PC-3 (cell line): ENCODE measurements around the gene ZFYVE28. TPM values are rescaled to one million over a fixed set of nuclear protein-coding genes. Genes with fewer than 3 reads are reported as not detected.

Source experiments
- ATAC-seq: fragments of 200-7000 bp; cut with Tn5 transposase; 2 replicates; pipeline ENCODE4 v1.9.1; 2020; ENCODE audit warnings: mild to moderate bottlenecking, moderate library complexity
- BruUV-seq: library from RNA; stranded (reverse); fragments of 400-500 nt; replicated peaks from 2 replicates; lab custom pipeline; 2021; lab: Mats Ljungman, UMichigan
- CTCF ChIA-PET: fragments of 300-600 bp; sonication (Branson Sonifier 250); formaldehyde crosslinking; loops from one replicate; lab custom pipeline; 2022; ENCODE audit warnings: antibody characterized with exemption; lab: Charles Lee
- POLR2A ChIA-PET: fragments of 300-600 bp; sonication (Branson Sonifier 250); formaldehyde crosslinking; loops from one replicate; lab custom pipeline; 2022; ENCODE audit warnings: antibody characterized with exemption; ENCODE audit not compliant: unreplicated experiment; lab: Charles Lee
- DNase-seq: peaks from one replicate; pipeline ENCODE4 v3.0.0-alpha.2; 2015
- H2AFZ ChIP-seq: fragments of 300-600 bp; sonication (generic); 2 replicates; pipeline ENCODE4 v1.6.0; 2016; ENCODE audit warnings: antibody characterized with exemption, low read length
- H3F3A ChIP-seq: fragments of 300-600 bp; sonication (generic); one replicate; pipeline ENCODE4 v1.6.0; 2017; ENCODE audit warnings: antibody characterized with exemption, low read length, control low read depth, mild to moderate bottlenecking; ENCODE audit not compliant: unreplicated experiment
- H3K27ac ChIP-seq: fragments of 300-600 bp; sonication (generic); 2 replicates; pipeline ENCODE4 v1.5.1; 2016; ENCODE audit warnings: mild to moderate bottlenecking, low read length
- H3K27me3 ChIP-seq: fragments of 300-600 bp; sonication (generic); 2 replicates; pipeline ENCODE4 v1.6.1; 2016; ENCODE audit warnings: low read length, mixed read lengths
- H3K36me3 ChIP-seq: fragments of 300-600 bp; sonication (generic); 2 replicates; pipeline ENCODE4 v1.6.1; 2016; ENCODE audit warnings: low read depth, mixed run types, low read length, mixed read lengths
- H3K4me1 ChIP-seq: fragments of 300-600 bp; sonication (generic); 2 replicates; pipeline ENCODE4 v1.5.1; 2016; ENCODE audit warnings: low read length; ENCODE audit not compliant: insufficient read depth
- H3K4me2 ChIP-seq: fragments of 300-600 bp; sonication (generic); 2 replicates; pipeline ENCODE4 v1.6.0; 2016; ENCODE audit warnings: low read length
- H3K4me3 ChIP-seq: fragments of 300-600 bp; sonication (generic); 2 replicates; pipeline ENCODE4 v1.5.1; 2016; ENCODE audit warnings: mild to moderate bottlenecking, low read length, mixed read lengths
- H3K79me2 ChIP-seq: fragments of 300-600 bp; sonication (generic); 2 replicates; pipeline ENCODE4 v1.6.1; 2017; ENCODE audit warnings: low read length, mixed read lengths
- H3K9ac ChIP-seq: fragments of 300-600 bp; sonication (generic); 2 replicates; pipeline ENCODE4 v1.6.0; 2016; ENCODE audit warnings: mild to moderate bottlenecking, low read length
- H3K9me2 ChIP-seq: fragments of 300-600 bp; sonication (generic); replicated peaks from 2 replicates; pipeline ENCODE4 v1.6.1; 2016; ENCODE audit warnings: mixed run types, low read length, mixed read lengths
- H3K9me3 ChIP-seq: fragments of 300-600 bp; sonication (generic); 2 replicates; pipeline ENCODE4 v1.6.1; 2016; ENCODE audit warnings: low read length, mixed read lengths
- H4K20me1 ChIP-seq: fragments of 300-600 bp; sonication (generic); 2 replicates; pipeline ENCODE4 v1.6.1; 2016; ENCODE audit warnings: low read length, mixed read lengths
- CTCF ChIP-seq: fragments of 300-600 bp; sonication (generic); conservative IDR thresholded peaks from 2 replicates; pipeline ENCODE4 v1.5.1; 2017; ENCODE audit warnings: antibody characterized with exemption, low read depth, mild to moderate bottlenecking, low read length
- EZH2 ChIP-seq: fragments of 300-600 bp; sonication (generic); IDR thresholded peaks from one replicate; pipeline ENCODE4 v1.6.1; 2017; ENCODE audit warnings: antibody characterized with exemption, mild to moderate bottlenecking, low read length; ENCODE audit not compliant: unreplicated experiment
- EZH2phosphoT487 ChIP-seq: fragments of 300-600 bp; sonication (generic); IDR thresholded peaks from 2 replicates; pipeline ENCODE4 v1.6.1; 2018; ENCODE audit warnings: mild to moderate bottlenecking, antibody characterized with exemption, low read length, borderline replicate concordance
- intact Hi-C: fragments of 100-400 bp; cut with micrococcal nuclease; formaldehyde crosslinking; loops from 2 replicates; pipeline ENCODE4 v1.9.0; 2023
- total RNA-seq: library from RNA; depleted of rRNA; stranded (reverse); fragments of >200 nt; gene quantifications from 2 replicates; pipeline ENCODE4 v1.2.3, GENCODE V29; 2014

Gene ZFYVE28
- total RNA-seq, 1 experiment from 2014 or later, result 8.0 TPM

DNA sequence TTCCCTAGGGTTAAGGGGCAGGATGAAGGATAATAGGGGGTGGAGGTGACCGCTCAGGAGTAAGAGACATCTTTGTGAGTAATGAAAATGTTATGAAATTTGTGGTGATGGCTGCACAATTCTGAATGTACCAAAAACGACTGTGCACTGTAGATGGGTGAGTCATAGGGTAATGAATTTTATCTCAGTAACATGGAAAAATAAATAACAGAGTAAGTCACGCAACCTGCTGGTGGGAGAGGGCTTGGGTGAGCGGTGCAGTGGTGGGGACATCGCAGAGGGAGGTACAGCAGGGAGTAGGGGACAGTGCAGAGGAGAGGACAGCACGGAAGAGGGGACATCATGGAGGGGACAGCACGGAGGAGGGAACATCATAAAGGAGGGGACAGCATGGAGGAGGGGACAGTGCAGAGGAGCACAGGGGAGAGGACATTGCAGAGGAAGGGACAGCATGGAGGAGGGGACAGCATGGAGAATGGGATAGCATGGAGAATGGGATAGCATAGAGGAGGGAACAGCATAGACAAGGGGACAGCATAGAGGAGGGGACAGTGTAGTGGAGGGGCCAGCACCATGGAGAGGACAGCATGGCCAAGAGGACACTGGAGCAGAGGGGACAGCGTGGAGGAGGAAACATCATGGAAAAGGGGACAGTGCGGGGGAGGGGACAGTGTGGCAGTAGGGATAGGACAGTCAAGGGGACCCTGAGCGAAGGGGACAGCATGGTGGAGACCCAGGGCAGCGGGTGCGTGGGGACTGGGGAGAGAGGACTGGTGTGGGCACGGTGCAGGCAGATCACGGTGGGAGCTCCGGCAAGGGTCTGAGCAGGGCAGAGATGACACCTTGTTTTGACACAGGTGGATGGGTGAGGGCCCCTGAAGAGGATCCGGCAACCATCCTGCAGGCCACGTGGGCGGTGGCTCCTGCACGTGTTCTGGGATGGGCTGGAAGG, 88.1 kb downstream of the ZFYVE28 start:
- peak overlapping the region; percentile 69 for H3K4me2 ChIP-seq
- intact Hi-C loops, result no loop called here
- H3F3A ChIP-seq, result peaks cover 5% of the 10 kb centered on the region
- H3K9me2 ChIP-seq, result no peaks in the 10 kb centered on the region
- BruUV-seq, result no TSS peak
- H3K9ac ChIP-seq, result peak overlapping the region; percentile 64
- no peaks in the 10 kb centered on the region for H3K79me2 ChIP-seq
- H3K27me3 ChIP-seq, result no peaks in the 10 kb centered on the region
- H3K27ac ChIP-seq, result peak overlapping the region; percentile 89
- DNase-seq (peak; percentile 88), ATAC-seq (peak; percentile 92)
- no peaks in the 10 kb centered on the region for H4K20me1 ChIP-seq
- peaks cover 16% of the 10 kb centered on the region; the same call in 1 of the 2 replicates for H3K36me3 ChIP-seq
- peak overlapping the region; percentile 7; the same call in 1 of the 2 replicates for H3K4me3 ChIP-seq
- ChIA-PET POLR2A (no interaction called here), CTCF (no interaction called here)
- H3K4me1 ChIP-seq, result peaks cover 14% of the 10 kb centered on the region
- TF ChIP-seq EZH2, result no peak
- TF ChIP-seq EZH2phosphoT487, result no peak
- TF ChIP-seq CTCF, result no peak
- no peak overlapping the region for H2AFZ ChIP-seq
- peaks cover 13% of the 10 kb centered on the region for H3K9me3 ChIP-seq

- POLR2A ChIA-PET, result no interaction called here
- Histone ChIP-seq H3K9me2 (no peaks in the 10 kb centered on the region), H2AFZ (no peak overlapping the region), H3K9me3 (peaks cover 13% of the 10 kb centered on the region), H4K20me1 (no peaks in the 10 kb centered on the region), H3K4me3 (no peak overlapping the region), H3K27ac (no peak overlapping the region), H3K4me1 (peaks cover 14% of the 10 kb centered on the region), H3K4me2 (no peak overlapping the region), H3K9ac (no peak overlapping the region), H3K79me2 (no peaks in the 10 kb centered on the region), H3K36me3 (peaks cover 16% of the 10 kb centered on the region; the same call in 1 of the 2 replicates), H3K27me3 (no peaks in the 10 kb centered on the region), H3F3A (peaks cover 5% of the 10 kb centered on the region)
- DNase-seq, result no peak
- no TSS peak for BruUV-seq
- intact Hi-C loops, result no loop called here
- no peak for TF ChIP-seq EZH2phosphoT487
- no peak for TF ChIP-seq CTCF
- TF ChIP-seq EZH2, result no peak
- CTCF ChIA-PET, result no interaction called here
- no peak for ATAC-seq
Measured at GRCh38 chr4:2327579-2327978, 90.9 kb downstream of the ZFYVE28 start.

- no TSS peak for BruUV-seq
- POLR2A ChIA-PET, result no interaction called here
- Histone ChIP-seq H3K27me3 (no peaks in the 10 kb centered on the region), H3K4me3 (no peak overlapping the region), H3K36me3 (peaks cover 16% of the 10 kb centered on the region; the same call in 1 of the 2 replicates), H3K79me2 (no peaks in the 10 kb centered on the region), H3K9me2 (no peaks in the 10 kb centered on the region), H3K9ac (no peak overlapping the region), H4K20me1 (no peaks in the 10 kb centered on the region), H3K4me1 (peaks cover 7% of the 10 kb centered on the region), H3K27ac (no peak overlapping the region), H3K9me3 (peaks cover 13% of the 10 kb centered on the region), H2AFZ (no peak overlapping the region), H3F3A (peaks cover 5% of the 10 kb centered on the region), H3K4me2 (no peak overlapping the region)
- intact Hi-C loops, result no loop called here
- TF ChIP-seq CTCF, result no peak
- no peak for TF ChIP-seq EZH2
- TF ChIP-seq EZH2phosphoT487, result no peak
- DNase-seq, result no peak
- CTCF ChIA-PET, result no interaction called here
- no peak for ATAC-seq
Measured at GRCh38 chr4:2324891-2325290, 93.6 kb downstream of the ZFYVE28 start.
